LNCaP clone FGC (cell line): ENCODE data around the gene SKIC8.
A peak's percentile ranks its signal among the peaks of the same experiment; 100 is the strongest.

Experiments used
- DNase-seq: peaks from one replicate; pipeline ENCODE4 v3.0.0-alpha.2; 2011; ENCODE audit warnings: low read depth
- H3K4me3 ChIP-seq: 2 replicates; pipeline ENCODE4 v1.5.1; 2011; ENCODE audit warnings: mild to moderate bottlenecking, low read depth, low read length, control low read depth
- TF ChIP-seq, protein P1 (sequence below): IDR thresholded peaks from 2 replicates; pipeline ENCODE4 v1.5.1; 2012; ENCODE audit warnings: mild to moderate bottlenecking; ENCODE audit not compliant: control insufficient read depth, insufficient read depth; ENCODE audit errors: extremely low read depth

The SKIC8 gene

DNA sequence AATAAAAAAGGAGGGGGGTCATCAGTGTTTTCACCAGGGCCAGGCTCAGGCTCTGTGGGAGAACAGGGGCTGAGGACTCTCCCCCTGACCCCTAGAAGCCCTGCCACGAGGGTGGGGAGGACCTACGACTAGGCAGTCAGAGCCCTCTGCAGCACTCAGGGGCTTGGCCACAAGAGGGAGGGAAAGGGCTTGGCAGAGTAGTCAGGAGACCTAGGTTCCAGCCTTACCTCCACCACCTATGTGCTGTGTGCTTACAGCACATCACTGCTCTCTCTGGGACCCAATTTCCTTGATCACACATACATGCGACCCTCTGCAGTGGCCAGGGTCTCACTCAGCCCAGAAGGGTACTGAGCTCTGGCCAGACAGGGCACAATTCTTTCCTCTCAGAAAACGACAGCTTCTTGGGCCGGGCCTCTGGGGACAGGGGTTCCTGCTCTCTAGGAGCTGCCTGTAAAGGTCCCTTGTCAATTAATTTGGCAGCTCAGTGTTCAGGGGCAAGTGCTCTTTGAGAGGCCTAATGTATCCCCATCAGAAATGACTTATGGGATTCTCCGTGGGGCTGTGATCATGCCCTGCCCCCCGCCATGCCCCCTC lies 16.4 kb upstream of the SKIC8 start:
- no peak overlapping the region for H3K4me3 ChIP-seq
- DNase-seq: no peak
- TF ChIP-seq, protein P1, sequence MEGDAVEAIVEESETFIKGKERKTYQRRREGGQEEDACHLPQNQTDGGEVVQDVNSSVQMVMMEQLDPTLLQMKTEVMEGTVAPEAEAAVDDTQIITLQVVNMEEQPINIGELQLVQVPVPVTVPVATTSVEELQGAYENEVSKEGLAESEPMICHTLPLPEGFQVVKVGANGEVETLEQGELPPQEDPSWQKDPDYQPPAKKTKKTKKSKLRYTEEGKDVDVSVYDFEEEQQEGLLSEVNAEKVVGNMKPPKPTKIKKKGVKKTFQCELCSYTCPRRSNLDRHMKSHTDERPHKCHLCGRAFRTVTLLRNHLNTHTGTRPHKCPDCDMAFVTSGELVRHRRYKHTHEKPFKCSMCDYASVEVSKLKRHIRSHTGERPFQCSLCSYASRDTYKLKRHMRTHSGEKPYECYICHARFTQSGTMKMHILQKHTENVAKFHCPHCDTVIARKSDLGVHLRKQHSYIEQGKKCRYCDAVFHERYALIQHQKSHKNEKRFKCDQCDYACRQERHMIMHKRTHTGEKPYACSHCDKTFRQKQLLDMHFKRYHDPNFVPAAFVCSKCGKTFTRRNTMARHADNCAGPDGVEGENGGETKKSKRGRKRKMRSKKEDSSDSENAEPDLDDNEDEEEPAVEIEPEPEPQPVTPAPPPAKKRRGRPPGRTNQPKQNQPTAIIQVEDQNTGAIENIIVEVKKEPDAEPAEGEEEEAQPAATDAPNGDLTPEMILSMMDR: peak; percentile 30

DNA sequence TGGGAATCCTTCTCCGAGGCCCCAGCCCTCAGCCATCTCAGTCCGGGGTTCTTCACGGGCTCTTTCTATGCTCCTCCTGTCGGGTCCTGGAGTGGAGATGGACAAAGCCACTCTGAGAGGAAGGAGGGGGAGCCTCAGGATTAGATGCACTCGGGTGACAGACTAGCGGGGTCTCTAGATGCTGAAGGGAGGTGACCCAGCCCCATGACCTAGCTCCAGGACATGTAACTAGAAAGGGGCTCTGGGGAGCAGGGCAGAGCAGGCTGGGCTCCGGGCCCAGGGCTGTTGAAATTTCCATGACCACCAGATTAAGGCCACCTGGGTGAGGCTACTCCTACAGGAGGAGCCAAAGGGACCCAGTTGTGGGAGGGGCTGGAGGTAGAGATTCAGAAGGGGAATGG lies 14.8 kb upstream of the SKIC8 start:
- H3K4me3 ChIP-seq: no peak overlapping the region
- no peak for DNase-seq
- TF ChIP-seq, protein P1: no peak

DNA sequence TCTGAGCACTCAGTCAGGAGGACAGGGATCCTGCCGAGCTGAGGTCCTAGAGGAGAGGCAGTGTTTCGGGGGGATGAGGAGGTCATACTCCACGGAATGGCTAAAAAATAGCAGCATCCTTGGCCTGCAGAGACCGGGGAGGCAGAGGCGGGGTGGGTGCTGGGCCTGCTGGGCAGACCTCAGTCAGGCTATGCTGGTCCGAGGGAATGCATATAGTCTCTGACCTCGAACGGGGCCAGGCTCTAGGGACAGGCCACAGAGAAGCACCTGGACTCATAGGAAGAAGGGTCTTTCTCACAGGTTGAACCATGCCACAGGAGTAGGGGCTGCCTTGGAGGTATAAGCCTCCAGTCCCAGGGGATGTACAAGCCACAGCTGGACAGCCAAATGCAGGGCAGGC lies 14.0 kb upstream of the SKIC8 start:
- TF ChIP-seq, protein P1: no peak

DNA sequence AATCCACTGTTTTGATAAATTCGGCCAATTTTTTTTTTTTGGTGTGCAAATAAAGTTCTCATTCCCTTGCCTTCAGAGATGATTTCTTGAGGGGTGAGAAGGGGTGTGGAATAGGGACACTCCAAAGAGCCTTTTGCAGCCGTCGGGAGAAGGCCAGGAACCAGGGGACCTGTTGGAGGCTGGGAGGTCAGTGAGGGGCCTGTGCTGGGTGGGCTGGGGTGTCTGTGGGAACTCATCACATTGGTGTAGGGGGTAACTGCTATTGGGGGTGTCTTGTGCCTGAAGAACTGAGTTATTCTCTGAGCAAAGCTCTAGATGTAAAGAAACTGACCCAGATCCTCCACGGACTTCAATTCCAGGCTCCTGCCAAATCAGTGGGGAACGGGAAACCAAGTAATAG lies 13.5 kb upstream of the SKIC8 start:
- TF ChIP-seq, protein P1: no peak
- DNase-seq: no peak
- no peak overlapping the region for H3K4me3 ChIP-seq

More for the DNA sequence above, 14.0 kb upstream of the SKIC8 start:
- no peak for DNase-seq
- H3K4me3 ChIP-seq: no peak overlapping the region

DNA sequence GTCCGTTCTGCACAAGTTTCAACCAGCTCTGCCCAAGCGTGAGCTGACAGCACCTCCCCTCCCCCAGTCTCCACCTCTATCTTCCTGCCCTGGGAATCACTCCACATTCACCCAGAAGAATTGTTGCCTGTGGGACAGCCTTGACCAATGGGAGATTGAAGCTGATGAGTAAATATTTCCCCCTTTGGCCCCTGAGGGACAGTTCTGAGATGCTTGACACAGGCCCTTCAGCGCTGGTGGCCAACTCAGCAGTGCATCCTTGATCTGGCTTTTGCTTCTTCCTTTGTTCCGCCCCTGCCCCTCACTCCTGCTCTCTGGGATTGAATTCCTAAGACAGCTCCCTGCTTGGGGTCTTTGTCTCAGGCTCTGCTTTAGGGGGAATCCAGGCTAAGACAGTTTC lies 13.1 kb upstream of the SKIC8 start:
- no peak overlapping the region for H3K4me3 ChIP-seq
- no peak for DNase-seq
- TF ChIP-seq, protein P1: no peak

DNA sequence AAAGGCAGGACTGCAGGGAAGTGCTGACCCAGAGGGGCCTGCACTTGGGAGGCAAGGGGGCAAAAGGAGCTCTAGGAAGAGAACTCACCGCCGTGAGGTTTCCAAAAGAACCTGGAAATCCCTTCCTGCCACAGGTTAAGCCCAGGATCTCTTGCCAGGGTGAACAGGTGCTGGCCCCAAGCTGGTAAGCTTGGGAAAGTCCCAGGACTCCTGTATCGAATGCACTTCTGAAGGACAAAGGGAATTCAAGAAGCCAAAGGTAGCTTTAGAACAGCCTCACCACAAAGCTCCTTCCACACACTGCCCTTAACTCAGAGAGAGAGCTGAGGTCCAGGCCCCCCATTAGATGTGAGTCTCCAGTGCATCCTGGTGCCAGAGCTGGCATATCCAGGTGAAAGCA lies 11.9 kb upstream of the SKIC8 start:
- DNase-seq: no peak
- no peak overlapping the region for H3K4me3 ChIP-seq
- TF ChIP-seq, protein P1: no peak

DNA sequence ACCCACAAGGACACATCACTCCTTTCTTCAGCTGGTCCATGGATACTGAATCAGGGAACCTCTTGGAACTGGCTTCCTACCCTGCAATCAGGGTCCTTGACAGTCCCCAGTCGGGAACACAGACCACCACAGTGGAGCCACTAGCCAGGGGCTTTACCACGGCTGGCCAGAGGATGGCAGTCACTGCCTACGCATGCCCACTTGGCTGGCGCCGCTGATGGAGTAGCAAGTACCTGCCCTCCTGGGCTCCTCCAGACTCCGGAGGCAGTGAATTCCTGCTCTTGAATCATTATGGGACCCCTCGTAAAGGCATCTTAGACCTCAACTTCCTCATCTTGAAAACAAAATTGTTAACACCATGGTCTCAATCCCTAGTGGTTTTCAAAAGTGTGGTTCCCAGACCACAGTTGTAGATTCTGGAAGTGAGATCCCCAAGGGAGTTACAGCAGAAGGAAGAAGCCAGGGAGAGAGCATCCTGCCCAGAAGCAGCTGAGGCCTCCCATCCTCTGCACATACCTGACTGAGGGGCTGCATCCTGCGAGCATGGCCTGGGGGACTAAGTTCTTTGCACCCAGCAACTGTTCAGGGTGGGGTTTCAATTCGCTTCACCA lies 9.1 kb upstream of the SKIC8 start:
- TF ChIP-seq, protein P1: peak; percentile 97
- H3K4me3 ChIP-seq: no peak overlapping the region
- DNase-seq: no peak
